GM12801 (cell line): ENCODE results near the gene CTSL.

Experiments
- TF ChIP-seq, protein P1 (sequence below): IDR thresholded peaks from one replicate; pipeline ENCODE4 v1.5.1; 2011; ENCODE audit warnings: control low read depth; ENCODE audit not compliant: insufficient read length; ENCODE audit errors: extremely low read depth

CTSL gene

DNA sequence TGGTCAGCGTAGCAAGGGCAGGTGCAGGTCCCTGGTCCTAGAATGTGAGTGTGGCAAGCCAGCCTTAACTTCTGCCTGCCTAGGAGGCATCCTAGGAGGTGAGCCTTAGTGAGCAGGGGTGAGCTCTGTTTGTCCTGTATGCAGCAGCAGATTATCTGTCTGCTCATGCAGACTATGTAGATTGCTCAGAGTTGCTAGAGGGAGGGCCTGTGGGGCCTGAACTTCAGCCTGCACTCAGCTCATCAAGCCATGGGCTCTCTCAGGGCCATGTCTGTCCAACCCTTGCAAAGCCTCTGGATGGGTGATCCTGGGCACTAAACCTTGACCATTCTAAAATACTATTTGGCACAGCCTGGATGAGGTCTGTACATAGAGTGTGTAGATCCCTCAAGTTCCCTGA lies 8.5 kb upstream of the CTSL start:
- TF ChIP-seq, protein P1, sequence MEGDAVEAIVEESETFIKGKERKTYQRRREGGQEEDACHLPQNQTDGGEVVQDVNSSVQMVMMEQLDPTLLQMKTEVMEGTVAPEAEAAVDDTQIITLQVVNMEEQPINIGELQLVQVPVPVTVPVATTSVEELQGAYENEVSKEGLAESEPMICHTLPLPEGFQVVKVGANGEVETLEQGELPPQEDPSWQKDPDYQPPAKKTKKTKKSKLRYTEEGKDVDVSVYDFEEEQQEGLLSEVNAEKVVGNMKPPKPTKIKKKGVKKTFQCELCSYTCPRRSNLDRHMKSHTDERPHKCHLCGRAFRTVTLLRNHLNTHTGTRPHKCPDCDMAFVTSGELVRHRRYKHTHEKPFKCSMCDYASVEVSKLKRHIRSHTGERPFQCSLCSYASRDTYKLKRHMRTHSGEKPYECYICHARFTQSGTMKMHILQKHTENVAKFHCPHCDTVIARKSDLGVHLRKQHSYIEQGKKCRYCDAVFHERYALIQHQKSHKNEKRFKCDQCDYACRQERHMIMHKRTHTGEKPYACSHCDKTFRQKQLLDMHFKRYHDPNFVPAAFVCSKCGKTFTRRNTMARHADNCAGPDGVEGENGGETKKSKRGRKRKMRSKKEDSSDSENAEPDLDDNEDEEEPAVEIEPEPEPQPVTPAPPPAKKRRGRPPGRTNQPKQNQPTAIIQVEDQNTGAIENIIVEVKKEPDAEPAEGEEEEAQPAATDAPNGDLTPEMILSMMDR = no peak

DNA sequence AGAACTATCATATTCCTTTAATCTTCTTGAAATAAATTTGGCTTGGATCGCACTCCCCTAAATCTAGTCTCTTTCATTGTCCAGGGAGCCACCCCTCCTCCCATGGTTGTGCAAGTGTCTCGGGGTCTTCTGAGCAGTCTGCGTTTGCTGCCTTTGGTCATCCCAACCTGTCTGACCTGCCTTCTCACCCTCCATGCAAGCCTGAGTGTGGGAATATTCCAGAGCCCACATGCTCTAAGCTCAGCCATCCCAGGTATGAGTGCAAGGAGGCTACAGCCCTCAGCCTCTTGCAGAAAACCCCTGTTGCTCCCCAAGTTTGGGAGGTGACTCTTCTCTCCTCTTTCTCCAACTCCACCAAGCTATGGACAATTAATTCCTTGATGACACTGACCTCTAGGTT lies 7.7 kb upstream of the CTSL start:
- TF ChIP-seq, protein P1 = no peak

DNA sequence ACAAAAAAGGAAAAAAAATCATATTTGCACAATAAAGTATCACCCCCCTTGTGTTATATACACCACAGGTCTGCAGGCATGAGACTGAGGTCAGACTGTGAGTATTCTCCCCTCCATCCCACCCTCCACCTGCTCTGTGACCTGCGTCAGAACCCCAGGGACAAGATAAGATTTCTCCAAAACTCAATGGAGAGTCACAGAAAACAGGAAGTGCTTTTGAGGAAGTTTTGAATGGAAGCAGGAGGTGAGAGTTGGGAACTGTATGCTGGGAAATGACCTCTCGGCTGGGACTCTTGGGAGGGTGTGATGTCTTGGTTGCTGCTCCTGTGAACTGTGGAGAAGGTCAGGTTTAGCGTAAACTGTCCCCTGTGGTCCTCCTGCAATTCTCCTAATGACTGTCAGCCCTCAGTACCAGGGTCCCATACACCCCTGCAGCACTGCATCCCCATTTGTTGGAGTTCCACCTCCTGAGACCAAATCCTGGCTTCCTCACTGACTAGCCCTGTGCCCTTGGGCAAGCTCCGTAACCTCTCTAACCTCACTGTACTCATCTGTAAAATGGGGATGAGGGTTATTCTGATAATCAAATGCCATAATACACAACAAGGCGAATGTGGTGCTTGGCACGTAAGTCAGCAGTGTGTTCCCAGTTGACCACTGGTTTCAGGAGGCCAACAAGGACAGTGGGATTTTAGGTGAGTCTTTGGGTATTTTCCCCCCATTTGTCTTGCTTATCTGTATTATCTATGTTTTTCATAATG lies 6.9 kb upstream of the CTSL start:
- TF ChIP-seq, protein P1 = no peak

DNA sequence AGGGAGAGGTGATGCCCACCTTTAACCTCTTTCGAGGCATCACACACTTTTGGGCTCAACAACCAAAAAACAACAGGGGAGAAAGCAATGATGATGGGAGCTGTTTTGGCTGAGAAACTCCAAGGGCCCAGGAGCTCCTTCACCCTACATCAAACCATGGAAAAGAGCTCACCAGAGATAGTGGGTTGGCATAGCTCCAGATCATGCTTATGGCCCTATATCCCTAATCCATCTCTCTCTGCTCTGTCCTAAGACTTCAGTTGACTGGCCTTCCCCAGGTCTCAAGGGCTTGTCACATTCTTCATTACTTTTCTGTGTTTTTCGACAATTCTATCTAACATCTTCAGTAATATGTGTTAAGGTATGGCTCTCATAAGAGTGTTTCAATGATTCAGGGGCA lies 5.7 kb upstream of the CTSL start:
- TF ChIP-seq, protein P1 = no peak

DNA sequence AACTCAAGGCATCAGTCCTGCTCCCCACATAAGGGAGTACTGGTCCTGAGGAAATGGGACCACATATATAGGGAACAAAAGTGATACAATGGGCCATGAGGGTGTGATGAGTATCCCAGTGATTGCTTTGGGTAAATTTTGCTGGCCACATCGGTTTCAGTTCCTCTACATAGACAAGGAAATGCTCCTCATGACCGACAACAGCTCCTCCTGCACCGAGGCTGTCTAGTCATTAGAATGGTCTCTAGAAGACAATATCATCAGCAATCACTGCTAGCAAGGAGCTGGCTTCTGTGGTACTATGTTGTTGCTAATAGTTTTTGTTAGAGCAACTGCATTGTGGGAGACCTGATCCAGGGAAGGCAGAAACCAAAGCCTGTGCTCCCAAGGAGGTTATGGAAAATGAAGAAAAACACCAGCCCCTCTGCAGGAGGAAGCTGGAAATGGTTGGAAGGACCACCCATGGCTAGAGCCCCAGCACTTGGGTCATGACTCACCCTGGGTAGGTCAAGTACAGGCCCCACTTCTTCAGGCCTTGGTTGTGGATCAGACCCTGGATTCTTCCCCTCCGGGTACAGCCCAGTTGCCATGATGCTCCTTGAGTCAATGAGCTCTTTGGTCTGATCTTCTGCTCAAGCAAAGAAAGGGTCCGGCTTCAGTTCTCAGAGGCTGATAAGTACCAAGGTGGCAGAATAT lies 3.4 kb upstream of the CTSL start:
- TF ChIP-seq, protein P1 = no peak

DNA sequence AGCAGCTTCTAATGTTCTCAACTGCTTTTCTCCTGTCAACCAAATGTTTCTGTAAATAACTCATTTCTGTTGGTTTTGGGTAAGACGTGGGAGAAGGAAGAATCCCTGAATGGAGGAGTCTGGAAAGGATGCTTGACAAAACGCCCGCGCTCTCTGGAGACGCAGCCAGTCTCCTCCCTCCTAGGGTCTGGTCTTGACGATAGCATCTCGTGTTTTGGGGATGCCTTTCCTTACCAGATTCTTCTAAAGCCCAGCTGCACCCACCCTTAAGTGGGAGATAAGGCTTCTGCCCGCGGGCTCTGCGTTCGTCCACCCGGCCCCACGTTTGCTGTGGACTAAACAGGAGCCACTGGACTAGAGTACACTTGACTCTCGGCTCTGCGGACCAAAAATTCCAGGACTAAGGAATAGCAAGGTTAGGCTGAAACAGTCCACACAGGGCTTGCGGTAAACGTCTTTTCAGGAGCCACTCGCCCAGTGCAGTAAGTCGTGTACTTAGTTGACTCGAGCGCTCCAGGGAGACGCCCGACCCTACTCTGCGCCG lies 491 bp upstream of the CTSL start:
- TF ChIP-seq, protein P1 = no peak

DNA sequence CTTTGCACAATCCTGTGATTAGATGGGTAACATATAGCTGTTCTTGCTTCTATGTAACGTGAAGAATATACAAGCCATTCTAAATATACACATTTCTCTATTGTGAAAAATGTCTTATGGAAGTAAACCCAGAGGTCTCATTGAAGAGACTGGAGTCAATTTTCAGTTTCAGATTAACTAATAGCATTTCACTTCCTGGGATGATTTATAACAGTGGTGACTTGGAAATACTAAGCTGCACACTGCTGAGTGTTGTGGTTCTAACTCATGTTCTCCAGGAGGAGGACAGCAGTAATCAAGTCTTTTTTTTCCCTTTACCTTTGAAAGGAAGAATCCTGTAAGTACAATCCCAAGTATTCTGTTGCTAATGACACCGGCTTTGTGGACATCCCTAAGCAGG lies 3.3 kb downstream of the CTSL start:
- TF ChIP-seq, protein P1 = no peak
